Measurements from ENCODE around the gene DEFB123.

DNA sequence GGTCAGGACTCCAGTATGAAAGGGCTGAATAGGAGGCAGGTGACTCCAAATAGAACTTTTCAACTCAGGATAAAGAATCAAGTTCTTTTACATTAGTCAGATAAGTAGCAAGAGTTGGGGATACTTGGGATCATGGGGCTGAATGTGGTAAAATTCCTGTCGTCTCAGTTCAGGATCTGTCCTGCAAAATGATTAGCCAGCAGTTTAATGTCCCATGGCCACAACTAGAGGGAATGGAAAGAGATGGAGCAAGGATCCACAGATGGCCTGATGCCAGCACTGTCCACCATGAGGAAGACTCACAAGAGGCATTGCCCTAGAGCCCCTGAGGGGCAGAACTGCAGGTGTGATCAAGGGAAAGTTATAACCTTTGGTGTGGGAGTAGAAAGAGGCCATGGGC lies 36.5 kb upstream of the DEFB123 start:
- no peak for TF ChIP-seq CTCF (IDR thresholded peaks at IDR 0.05)
- TF ChIP-seq POLR2AphosphoS5 (IDR thresholded peaks at IDR 0.05; ENCODE audit: insufficient read depth in 1 of 2, low read depth in 1 of 2) = no peak
- no peak for TF ChIP-seq POLR2A (IDR thresholded peaks at IDR 0.05)

Data from vagina (tissue), 2 donors.